ENCODE data around the gene SELENOM.
"Not testable (repeated sequence)": the region's sequence is repeated elsewhere in the genome, so short reads cannot be mapped to it uniquely, and the experiment has no call there.

The SELENOM gene

GRCh38 chr22:31079095-31079642 is 28.2 kb downstream of the SELENOM start:
- no peaks in the 10 kb centered on the region for H3K27me3 ChIP-seq (ENCODE audit: control insufficient read depth, low read length)
- H3K4me2 ChIP-seq (ENCODE audit: low read length) = 0 out of 2 replicates have a peak overlapping the region, but pooled peaks have one; percentile 13
- no peaks in the 10 kb centered on the region for H3K9me3 ChIP-seq (ENCODE audit: control insufficient read depth, insufficient read depth, low read length)
- 0 out of 2 replicates have a peak, but pooled peaks cover 4% of the 10 kb centered on the region for H3F3A ChIP-seq (ENCODE audit: control insufficient read depth, insufficient read depth)
- no peaks in the 10 kb centered on the region for H3K9me2 ChIP-seq (replicated peaks; ENCODE audit: control insufficient read depth, low read length)
- no peaks in the 10 kb centered on the region for H4K20me1 ChIP-seq (ENCODE audit: control insufficient read depth, insufficient read depth, low read depth, low read length)
- no peaks in the 10 kb centered on the region for H3K36me3 ChIP-seq (ENCODE audit: control insufficient read depth, low read length)
- peaks cover 43% of the 10 kb centered on the region for H3K4me1 ChIP-seq (ENCODE audit: control insufficient read depth, low read length)
- no peak overlapping the region for H3K4me3 ChIP-seq (ENCODE audit: low read length)
- peaks cover 15% of the 10 kb centered on the region for H3K79me2 ChIP-seq (ENCODE audit: control insufficient read depth, low read length)
- H3K27ac ChIP-seq (ENCODE audit: low read depth, low read length) = no peak overlapping the region
- TF ChIP-seq CTCF (IDR thresholded peaks at IDR 0.05; ENCODE audit: low read depth, low read length, poor library complexity, severe bottlenecking) = no peak
- TF ChIP-seq EZH2phosphoT487 (IDR thresholded peaks at IDR 0.05; ENCODE audit: borderline replicate concordance, low read length) = no peak

DNA sequence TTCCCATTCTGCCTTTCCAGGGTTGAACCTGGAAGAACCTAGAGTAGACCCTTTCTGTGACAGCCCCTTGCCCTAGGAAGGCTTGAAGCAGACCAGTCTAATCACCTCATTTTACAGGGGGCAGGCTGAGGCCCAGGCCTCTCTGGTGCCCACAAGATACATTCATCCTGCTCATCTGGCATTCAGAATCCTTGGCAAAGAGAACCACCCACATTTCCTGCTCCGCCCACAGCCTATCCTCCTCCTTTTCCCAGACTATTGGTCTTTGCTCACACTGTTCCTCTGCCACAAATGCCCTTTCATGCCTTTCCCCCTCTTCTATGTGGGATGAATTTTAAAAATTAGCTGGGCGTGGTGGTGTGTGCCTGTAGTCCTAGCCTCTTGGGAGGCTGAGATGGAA is 29.0 kb downstream of the SELENOM start:
- not testable (repeated sequence) for H3K4me3 ChIP-seq (ENCODE audit: low read length); H3K79me2 ChIP-seq (ENCODE audit: control insufficient read depth, low read length); H3K9me2 ChIP-seq (replicated peaks; ENCODE audit: control insufficient read depth, low read length); H3K27me3 ChIP-seq (ENCODE audit: control insufficient read depth, low read length); H3K36me3 ChIP-seq (ENCODE audit: control insufficient read depth, low read length); H3K4me2 ChIP-seq (ENCODE audit: low read length); H4K20me1 ChIP-seq (ENCODE audit: control insufficient read depth, insufficient read depth, low read depth, low read length); H3K9me3 ChIP-seq (ENCODE audit: control insufficient read depth, insufficient read depth, low read length); H3F3A ChIP-seq (ENCODE audit: control insufficient read depth, insufficient read depth); H3K27ac ChIP-seq (ENCODE audit: low read depth, low read length)
- peaks cover 35% of the 10 kb centered on the region for H3K4me1 ChIP-seq (ENCODE audit: control insufficient read depth, low read length)

DNA sequence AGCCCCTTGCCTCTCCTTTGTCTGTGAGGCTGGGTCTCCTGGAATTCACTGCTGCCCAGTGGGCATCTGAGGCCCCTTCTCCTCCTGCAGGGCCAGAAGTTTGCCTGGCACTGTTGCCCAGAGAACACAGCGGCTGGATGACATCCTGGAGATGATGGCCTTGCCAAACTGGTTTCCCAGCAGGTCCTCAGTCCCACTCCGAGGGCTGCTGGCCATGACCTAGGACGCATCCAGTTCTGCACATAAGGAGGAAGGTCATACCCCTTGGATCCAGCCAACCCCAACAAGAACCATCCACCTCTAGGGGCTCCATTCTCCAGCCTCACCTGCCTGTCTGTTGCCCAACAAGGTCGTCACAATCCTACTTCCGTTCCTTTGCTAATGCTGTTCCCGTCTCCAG is 29.7 kb downstream of the SELENOM start:
- H3K4me1 ChIP-seq (ENCODE audit: control insufficient read depth, low read length) = peaks cover 28% of the 10 kb centered on the region
- H3K4me2 ChIP-seq (ENCODE audit: low read length) = no peak overlapping the region
- H3K4me3 ChIP-seq (ENCODE audit: low read length) = no peak overlapping the region
- H3K27ac ChIP-seq (ENCODE audit: low read depth, low read length) = no peak overlapping the region
- no peaks in the 10 kb centered on the region for H3K9me3 ChIP-seq (ENCODE audit: control insufficient read depth, insufficient read depth, low read length)
- H4K20me1 ChIP-seq (ENCODE audit: control insufficient read depth, insufficient read depth, low read depth, low read length) = no peaks in the 10 kb centered on the region
- no peaks in the 10 kb centered on the region for H3K9me2 ChIP-seq (replicated peaks; ENCODE audit: control insufficient read depth, low read length)
- H3K27me3 ChIP-seq (ENCODE audit: control insufficient read depth, low read length) = no peaks in the 10 kb centered on the region
- H3K36me3 ChIP-seq (ENCODE audit: control insufficient read depth, low read length) = no peaks in the 10 kb centered on the region
- H3K79me2 ChIP-seq (ENCODE audit: control insufficient read depth, low read length) = no peaks in the 10 kb centered on the region
- no peaks in the 10 kb centered on the region for H3F3A ChIP-seq (ENCODE audit: control insufficient read depth, insufficient read depth)
- no peak for TF ChIP-seq EZH2phosphoT487 (IDR thresholded peaks at IDR 0.05; ENCODE audit: borderline replicate concordance, low read length)
- no peak for TF ChIP-seq CTCF (IDR thresholded peaks at IDR 0.05; ENCODE audit: low read depth, low read length, poor library complexity, severe bottlenecking)

GRCh38 chr22:31075961-31076360 is 31.4 kb downstream of the SELENOM start:
- no peak for TF ChIP-seq CTCF (IDR thresholded peaks at IDR 0.05; ENCODE audit: low read depth, low read length, poor library complexity, severe bottlenecking)
- TF ChIP-seq EZH2phosphoT487 (IDR thresholded peaks at IDR 0.05; ENCODE audit: borderline replicate concordance, low read length) = no peak
- Histone ChIP-seq H3K4me3 (ENCODE audit: low read length) (no peak overlapping the region), H3F3A (ENCODE audit: control insufficient read depth, insufficient read depth) (no peaks in the 10 kb centered on the region), H3K4me1 (ENCODE audit: control insufficient read depth, low read length) (peaks cover 15% of the 10 kb centered on the region), H4K20me1 (ENCODE audit: control insufficient read depth, insufficient read depth, low read depth, low read length) (no peaks in the 10 kb centered on the region), H3K4me2 (ENCODE audit: low read length) (no peak overlapping the region), H3K27ac (ENCODE audit: low read depth, low read length) (no peak overlapping the region), H3K9me3 (ENCODE audit: control insufficient read depth, insufficient read depth, low read length) (no peaks in the 10 kb centered on the region), H3K27me3 (ENCODE audit: control insufficient read depth, low read length) (no peaks in the 10 kb centered on the region), H3K9me2 (replicated peaks; ENCODE audit: control insufficient read depth, low read length) (no peaks in the 10 kb centered on the region), H3K36me3 (ENCODE audit: control insufficient read depth, low read length) (no peaks in the 10 kb centered on the region), H3K79me2 (ENCODE audit: control insufficient read depth, low read length) (no peaks in the 10 kb centered on the region)

- not testable (repeated sequence) for H3K4me2 ChIP-seq (ENCODE audit: low read length); H3K9me3 ChIP-seq (ENCODE audit: control insufficient read depth, insufficient read depth, low read length); H3K4me3 ChIP-seq (ENCODE audit: low read length); H3F3A ChIP-seq (ENCODE audit: control insufficient read depth, insufficient read depth); H3K4me1 ChIP-seq (ENCODE audit: control insufficient read depth, low read length); H3K36me3 ChIP-seq (ENCODE audit: control insufficient read depth, low read length); H3K27me3 ChIP-seq (ENCODE audit: control insufficient read depth, low read length); H4K20me1 ChIP-seq (ENCODE audit: control insufficient read depth, insufficient read depth, low read depth, low read length); H3K79me2 ChIP-seq (ENCODE audit: control insufficient read depth, low read length); H3K27ac ChIP-seq (ENCODE audit: low read depth, low read length); H3K9me2 ChIP-seq (replicated peaks; ENCODE audit: control insufficient read depth, low read length)
These were observed 33.7 kb downstream of the SELENOM start for GRCh38 chr22:31073545-31074145.

DNA sequence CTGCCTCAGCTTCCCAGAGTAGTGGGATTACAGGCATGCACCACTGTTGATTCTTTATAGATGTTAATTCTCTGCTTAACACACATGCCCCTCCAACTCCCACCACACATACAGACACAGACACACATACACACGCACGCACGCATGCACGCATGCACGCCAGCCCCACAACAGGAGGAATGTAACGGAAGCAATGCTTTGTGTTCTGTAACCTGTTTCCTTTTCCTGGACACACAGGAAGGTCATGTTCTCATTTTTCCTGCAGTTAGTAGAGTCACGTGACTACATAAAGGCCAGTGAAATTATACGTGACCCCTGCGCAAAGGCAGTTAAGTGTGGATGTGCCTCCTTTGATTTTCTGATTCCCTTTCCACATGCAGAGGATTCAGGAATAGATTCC is 34.2 kb downstream of the SELENOM start:
- not testable (repeated sequence) for H4K20me1 ChIP-seq (ENCODE audit: control insufficient read depth, insufficient read depth, low read depth, low read length); H3K79me2 ChIP-seq (ENCODE audit: control insufficient read depth, low read length); H3K27me3 ChIP-seq (ENCODE audit: control insufficient read depth, low read length); H3K4me3 ChIP-seq (ENCODE audit: low read length); H3F3A ChIP-seq (ENCODE audit: control insufficient read depth, insufficient read depth); H3K36me3 ChIP-seq (ENCODE audit: control insufficient read depth, low read length); H3K4me2 ChIP-seq (ENCODE audit: low read length); H3K9me3 ChIP-seq (ENCODE audit: control insufficient read depth, insufficient read depth, low read length); H3K4me1 ChIP-seq (ENCODE audit: control insufficient read depth, low read length); H3K27ac ChIP-seq (ENCODE audit: low read depth, low read length); H3K9me2 ChIP-seq (replicated peaks; ENCODE audit: control insufficient read depth, low read length)

Measured in DOHH2 (cell line).